Endothelial cell of umbilical vein (primary cell): ENCODE results near the gene FYN. TPM values are rescaled to one million over a fixed set of nuclear protein-coding genes. Genes with fewer than 3 reads are reported as not detected.

ENCODE experiments used
- BruUV-seq: library from RNA; stranded (reverse); fragments of 400-500 nt; replicated peaks from 2 replicates; lab custom pipeline; 2021; lab: Mats Ljungman, UMichigan
- CTCF ChIA-PET: fragments of 300-600, 350-600 bp; sonication (Branson Sonifier 250); formaldehyde crosslinking; loops from one replicate; lab custom pipeline; 2021; ENCODE audit warnings: antibody characterized with exemption, inconsistent platforms; lab: Charles Lee
- POLR2A ChIA-PET: fragments of 300-600, 350-600 bp; sonication (Branson Sonifier 250); formaldehyde crosslinking; loops from one replicate; lab custom pipeline; 2021; ENCODE audit warnings: antibody characterized with exemption, inconsistent platforms; lab: Charles Lee
- DNase-seq: peaks from one replicate; pipeline ENCODE4 v3.0.0-alpha.2; 2011; ENCODE audit warnings: low read depth, low spot score
- FAIRE-seq: peaks from 2 replicates; lab custom pipeline; 2011; peaks lifted over from hg19 to GRCh38; lab: Jason Lieb, UNC
- H2AFZ ChIP-seq: 2 replicates; pipeline ENCODE4 v1.6.0; 2012; ENCODE audit warnings: low read depth, low read length, control low read depth, inconsistent platforms
- H3K27ac ChIP-seq: 2 replicates; pipeline ENCODE4 v1.5.1; 2011; ENCODE audit warnings: low read depth, mild to moderate bottlenecking, control low read depth, low read length, moderate library complexity; ENCODE audit not compliant: insufficient read depth
- H3K27me3 ChIP-seq, 2 experiments: 2 replicates each; pipeline versions ENCODE4 v1.6.0 to v1.6.1; 2011; ENCODE audit warnings: low read length in 2 of 2, mixed read lengths in 1 of 2; ENCODE audit not compliant: control insufficient read depth in 2 of 2, insufficient read depth in 2 of 2
- H3K36me3 ChIP-seq, 2 experiments: 2 replicates in 1 of 2; 3 replicates in 1 of 2; pipeline ENCODE4 v1.5.1; 2011; ENCODE audit warnings: low read length in 2 of 2, mild to moderate bottlenecking in 1 of 2, moderate library complexity in 1 of 2; ENCODE audit not compliant: control insufficient read depth in 2 of 2, insufficient read depth in 2 of 2; ENCODE audit errors: extremely low read depth in 1 of 2
- H3K4me1 ChIP-seq: 3 replicates; pipeline ENCODE4 v1.5.1; 2011; ENCODE audit warnings: mild to moderate bottlenecking, low read length; ENCODE audit not compliant: control insufficient read depth, insufficient read depth; ENCODE audit errors: extremely low read depth
- H3K4me2 ChIP-seq: 2 replicates; pipeline ENCODE4 v1.6.1; 2011; ENCODE audit warnings: low read length, control low read depth, mixed read lengths; ENCODE audit not compliant: insufficient read depth
- H3K4me3 ChIP-seq, 3 experiments: fragments of 200-600 bp in 1 of 3; sonication (generic), shearing (Covaris generic) in 1 of 3; replicated peaks in 1 of 3; 2 replicates each; pipeline ENCODE4 v1.5.1; 2011 to 2016; ENCODE audit warnings: control low read depth in 3 of 3, low read length in 3 of 3, mild to moderate bottlenecking in 2 of 3, inconsistent platforms in 1 of 3, low read depth in 1 of 3, moderate library complexity in 1 of 3; ENCODE audit not compliant: insufficient read depth in 1 of 3
- H3K79me2 ChIP-seq: 2 replicates; pipeline ENCODE4 v1.6.0; 2012; ENCODE audit warnings: low read length, inconsistent platforms; ENCODE audit not compliant: control insufficient read depth, insufficient read depth
- H3K9ac ChIP-seq: replicated peaks from 2 replicates; pipeline ENCODE3; 2011; ENCODE audit warnings: low read length, control low read depth; ENCODE audit not compliant: insufficient read depth; ENCODE audit errors: extremely low read depth
- H3K9me1 ChIP-seq: replicated peaks from 3 replicates; pipeline ENCODE4 v1.6.0; 2011; ENCODE audit warnings: mild to moderate bottlenecking, low read length; ENCODE audit not compliant: control insufficient read depth, insufficient read depth; ENCODE audit errors: extremely low read depth
- H3K9me3 ChIP-seq: replicated peaks from 2 replicates; pipeline ENCODE4 v1.5.1; 2012; ENCODE audit warnings: low read length, inconsistent platforms; ENCODE audit not compliant: control insufficient read depth, insufficient read depth
- H4K20me1 ChIP-seq: replicated peaks from 2 replicates; pipeline ENCODE3; 2011; ENCODE audit warnings: mild to moderate bottlenecking, low read length; ENCODE audit not compliant: control insufficient read depth, insufficient read depth; ENCODE audit errors: extremely low read depth
- EZH2 ChIP-seq: IDR thresholded peaks from 2 replicates; pipeline ENCODE4 v1.6.1; 2012; ENCODE audit warnings: borderline replicate concordance, low read depth, mild to moderate bottlenecking, moderate library complexity, low read length, inconsistent platforms; ENCODE audit not compliant: severe bottlenecking
- FOS ChIP-seq: IDR thresholded peaks from 2 replicates; pipeline ENCODE4 v1.6.1; 2011; ENCODE audit warnings: mild to moderate bottlenecking, low read length, moderate library complexity, borderline replicate concordance; ENCODE audit not compliant: insufficient read depth
- dilution Hi-C: fragments of 300-500 bp; cut with MboI; formaldehyde crosslinking; loops from one replicate; pipeline ENCODE4 v1.15.0; 2019; ENCODE audit warnings: low sequenced_read_pairs; ENCODE audit not compliant: extremely low pct_ligation_motif_present
- intact Hi-C: fragments of 100-400 bp; cut with micrococcal nuclease; formaldehyde crosslinking; loops from one replicate; pipeline ENCODE4 v1.10.0; 2022
- polyA plus RNA-seq, 4 experiments: library from polyadenylated mRNA; depleted of rRNA in 3 of 4; stranded (reverse) in 3 of 4; unstranded in 1 of 4; fragments of >200 nt; gene quantifications; 2 replicates each; pipeline versions ENCODE4 v1.2.1 to v1.2.3, GENCODE V29; 2011 to 2012; ENCODE audit warnings: missing spikeins in 1 of 4
- total RNA-seq: library from RNA; stranded (reverse); gene quantifications from 2 replicates; pipeline ENCODE4 v1.2.3, GENCODE V29; 2021
- TF ChIP-seq, protein P1 (sequence below), 2 donors: IDR thresholded peaks; 1 replicate in 1 of 2; 2 replicates in 1 of 2; pipeline ENCODE4 v1.5.1; 2011; ENCODE audit warnings: low read length in 2 of 2, mild to moderate bottlenecking in 2 of 2, moderate library complexity in 2 of 2, control low read depth in 1 of 2, inconsistent platforms in 1 of 2, low read depth in 1 of 2; ENCODE audit not compliant: insufficient read depth in 1 of 2; ENCODE audit errors: extremely low read depth in 1 of 2
- TF ChIP-seq, protein P2 (sequence below): IDR thresholded peaks from 2 replicates; pipeline ENCODE4 v1.6.1; 2011; ENCODE audit not compliant: insufficient read depth, insufficient read length

FYN gene
- total and polyA plus RNA-seq, 2 donors (not counting 3 experiments of a cell fraction or from before 2014, with no cell fraction given): 69.0 to 143 TPM

DNA sequence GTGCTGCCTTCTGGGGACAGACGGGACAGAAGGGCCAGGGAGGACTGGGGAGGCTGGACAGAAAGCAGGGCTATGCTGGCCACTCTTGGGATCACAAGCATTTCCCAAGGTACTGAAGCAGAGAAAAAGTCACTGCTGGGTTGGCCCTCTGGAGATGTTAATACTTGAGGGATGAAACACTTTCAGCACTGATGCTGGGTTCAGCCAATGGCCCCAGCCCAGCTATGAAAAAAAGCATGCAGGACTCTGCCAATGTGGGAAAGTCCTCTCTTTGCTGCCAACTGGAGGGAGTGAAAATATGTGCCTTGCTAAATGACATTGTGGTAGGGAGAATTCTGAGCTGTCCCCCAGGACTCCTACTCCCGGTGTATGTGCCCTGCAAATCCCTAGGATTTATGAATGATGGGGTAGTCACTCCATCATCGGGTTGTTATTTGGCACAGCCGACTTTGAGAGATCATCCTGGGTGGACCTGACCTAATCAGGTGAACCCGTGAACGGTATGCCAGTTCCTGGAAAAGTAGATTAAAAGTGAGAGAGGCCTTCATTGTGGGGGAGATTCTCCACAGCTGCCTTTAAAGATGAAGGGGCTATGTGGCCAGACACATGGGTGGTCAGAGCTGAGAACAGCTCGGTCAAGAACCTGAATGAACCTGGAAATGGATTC lies 147.7 kb downstream of the FYN start:
- Histone ChIP-seq H3K9me3 (no peaks in the 10 kb centered on the region), H3K9ac (no peak overlapping the region), H3K36me3 (no peaks in the 10 kb centered on the region), H3K9me1 (no peaks in the 10 kb centered on the region), H3K27me3 (no peaks in the 10 kb centered on the region), H2AFZ (no peak overlapping the region), H3K79me2 (no peaks in the 10 kb centered on the region), H3K27ac (no peak overlapping the region), H3K4me1 (peaks cover 2% of the 10 kb centered on the region), H3K4me3 (no peak overlapping the region), H3K4me2 (no peak overlapping the region), H4K20me1 (no peaks in the 10 kb centered on the region)
- dilution Hi-C loops (no loop called here), intact Hi-C loops (no loop called here)
- CTCF ChIA-PET: interaction anchor here (1.1 kb wide), 1 partner anchor 10 kb away, joined by 6 read pairs; no protein-coding TSS in a partner anchor
- no TSS peak for BruUV-seq
- DNase-seq (no peak), FAIRE-seq (no peak)
- POLR2A ChIA-PET: no interaction called here
- TF ChIP-seq, protein P1, sequence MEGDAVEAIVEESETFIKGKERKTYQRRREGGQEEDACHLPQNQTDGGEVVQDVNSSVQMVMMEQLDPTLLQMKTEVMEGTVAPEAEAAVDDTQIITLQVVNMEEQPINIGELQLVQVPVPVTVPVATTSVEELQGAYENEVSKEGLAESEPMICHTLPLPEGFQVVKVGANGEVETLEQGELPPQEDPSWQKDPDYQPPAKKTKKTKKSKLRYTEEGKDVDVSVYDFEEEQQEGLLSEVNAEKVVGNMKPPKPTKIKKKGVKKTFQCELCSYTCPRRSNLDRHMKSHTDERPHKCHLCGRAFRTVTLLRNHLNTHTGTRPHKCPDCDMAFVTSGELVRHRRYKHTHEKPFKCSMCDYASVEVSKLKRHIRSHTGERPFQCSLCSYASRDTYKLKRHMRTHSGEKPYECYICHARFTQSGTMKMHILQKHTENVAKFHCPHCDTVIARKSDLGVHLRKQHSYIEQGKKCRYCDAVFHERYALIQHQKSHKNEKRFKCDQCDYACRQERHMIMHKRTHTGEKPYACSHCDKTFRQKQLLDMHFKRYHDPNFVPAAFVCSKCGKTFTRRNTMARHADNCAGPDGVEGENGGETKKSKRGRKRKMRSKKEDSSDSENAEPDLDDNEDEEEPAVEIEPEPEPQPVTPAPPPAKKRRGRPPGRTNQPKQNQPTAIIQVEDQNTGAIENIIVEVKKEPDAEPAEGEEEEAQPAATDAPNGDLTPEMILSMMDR (IDR thresholded peaks at IDR 0.05; ENCODE audit: extremely low read depth in 1 of 2, insufficient read depth in 1 of 2, low read depth in 1 of 2, low read length in 2 of 2): no peak
- TF ChIP-seq, protein P2, sequence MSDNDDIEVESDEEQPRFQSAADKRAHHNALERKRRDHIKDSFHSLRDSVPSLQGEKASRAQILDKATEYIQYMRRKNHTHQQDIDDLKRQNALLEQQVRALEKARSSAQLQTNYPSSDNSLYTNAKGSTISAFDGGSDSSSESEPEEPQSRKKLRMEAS: no peak
- no peak for TF ChIP-seq EZH2
- no peak for TF ChIP-seq FOS
